Panc1 (cell line): ENCODE results near the gene AP4M1.

Source experiments
- CTCF ChIP-seq: fragments of 450-650 bp; IDR thresholded peaks from 2 replicates; pipeline ENCODE4 v1.5.1; 2017; ENCODE audit warnings: mild to moderate bottlenecking
- POLR2AphosphoS5 ChIP-seq: IDR thresholded peaks from 2 replicates; pipeline ENCODE4 v1.6.1; 2012; ENCODE audit warnings: mild to moderate bottlenecking, low read depth, low read length, moderate library complexity
- REST ChIP-seq, 2 experiments: IDR thresholded peaks; 2 replicates each; pipeline ENCODE4 v1.6.1; 2011 to 2012; ENCODE audit warnings: low read depth in 2 of 2, control low read depth in 1 of 2, low read length in 1 of 2, mild to moderate bottlenecking in 1 of 2, moderate library complexity in 1 of 2; ENCODE audit not compliant: insufficient read depth in 1 of 2
- SIN3A ChIP-seq: IDR thresholded peaks from 2 replicates; pipeline ENCODE4 v1.6.1; 2012; ENCODE audit warnings: low read depth, mild to moderate bottlenecking, low read length, moderate library complexity, borderline replicate concordance; ENCODE audit not compliant: insufficient read depth
- TCF7L2 ChIP-seq: IDR thresholded peaks from 2 replicates; pipeline ENCODE4 v1.6.1; 2011; ENCODE audit warnings: mild to moderate bottlenecking, low read depth, low read length, inconsistent platforms

GRCh38 chr7:100079024-100079560 is 22.4 kb upstream of the AP4M1 start:
- no peak for TF ChIP-seq CTCF
- no peak for TF ChIP-seq REST (IDR thresholded peaks at IDR 0.05; ENCODE audit: insufficient read depth in 1 of 2, low read depth in 2 of 2, low read length in 1 of 2)
- TF ChIP-seq POLR2AphosphoS5 = no peak
- no peak for TF ChIP-seq TCF7L2
- no peak for TF ChIP-seq SIN3A
